Fibroblast of lung (primary cell): ENCODE measurements around the gene GCK.

Experiments used
- EZH2 ChIP-seq: IDR thresholded peaks from 2 replicates; pipeline ENCODE4 v1.5.1; 2012; ENCODE audit warnings: low read length, control low read depth, mild to moderate bottlenecking; ENCODE audit errors: missing control alignments
- TF ChIP-seq, protein P1 (sequence below), 2 donors: IDR thresholded peaks in 1 of 2; conservative IDR thresholded peaks in 1 of 2; 1 replicate in 1 of 2; 2 replicates in 1 of 2; pipeline ENCODE4 v1.5.1; 2011 to 2012; ENCODE audit warnings: low read length in 2 of 2, control low read depth in 1 of 2, inconsistent platforms in 1 of 2, low read depth in 1 of 2, mild to moderate bottlenecking in 1 of 2

DNA sequence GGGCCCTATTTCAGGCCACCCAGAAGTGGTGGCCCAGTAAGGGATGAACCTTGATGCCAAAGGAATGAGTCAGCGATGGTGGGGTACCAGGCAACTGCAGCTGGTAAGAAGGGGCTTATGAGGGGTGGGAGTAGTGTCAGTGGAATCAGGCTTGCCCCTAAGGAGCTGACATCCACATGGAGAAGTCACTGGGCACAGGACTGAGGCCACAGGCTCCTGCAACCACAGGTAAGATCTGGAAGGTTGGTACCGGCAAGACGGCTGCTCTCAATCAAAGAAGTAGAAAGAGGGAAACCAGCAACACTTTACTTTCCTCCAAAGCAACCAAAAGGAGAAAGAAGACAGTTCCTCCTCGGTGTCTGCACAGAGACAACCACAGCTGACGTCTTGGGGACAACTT lies 2.5 kb downstream of the GCK start:
- TF ChIP-seq, protein P1, sequence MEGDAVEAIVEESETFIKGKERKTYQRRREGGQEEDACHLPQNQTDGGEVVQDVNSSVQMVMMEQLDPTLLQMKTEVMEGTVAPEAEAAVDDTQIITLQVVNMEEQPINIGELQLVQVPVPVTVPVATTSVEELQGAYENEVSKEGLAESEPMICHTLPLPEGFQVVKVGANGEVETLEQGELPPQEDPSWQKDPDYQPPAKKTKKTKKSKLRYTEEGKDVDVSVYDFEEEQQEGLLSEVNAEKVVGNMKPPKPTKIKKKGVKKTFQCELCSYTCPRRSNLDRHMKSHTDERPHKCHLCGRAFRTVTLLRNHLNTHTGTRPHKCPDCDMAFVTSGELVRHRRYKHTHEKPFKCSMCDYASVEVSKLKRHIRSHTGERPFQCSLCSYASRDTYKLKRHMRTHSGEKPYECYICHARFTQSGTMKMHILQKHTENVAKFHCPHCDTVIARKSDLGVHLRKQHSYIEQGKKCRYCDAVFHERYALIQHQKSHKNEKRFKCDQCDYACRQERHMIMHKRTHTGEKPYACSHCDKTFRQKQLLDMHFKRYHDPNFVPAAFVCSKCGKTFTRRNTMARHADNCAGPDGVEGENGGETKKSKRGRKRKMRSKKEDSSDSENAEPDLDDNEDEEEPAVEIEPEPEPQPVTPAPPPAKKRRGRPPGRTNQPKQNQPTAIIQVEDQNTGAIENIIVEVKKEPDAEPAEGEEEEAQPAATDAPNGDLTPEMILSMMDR (conservative IDR thresholded peaks at IDR 0.05 in 1 of 2, IDR thresholded peaks at IDR 0.05 in 1 of 2; ENCODE audit: low read depth in 1 of 2, low read length in 2 of 2), result no peak
- TF ChIP-seq EZH2, result no peak
